ENCODE measurements around the gene RIN2. TPM values are rescaled to one million over a fixed set of nuclear protein-coding genes. Genes with fewer than 3 reads are reported as not detected.
A peak's percentile ranks its signal among the peaks of the same experiment; 100 is the strongest.

RIN2 gene, protein sequence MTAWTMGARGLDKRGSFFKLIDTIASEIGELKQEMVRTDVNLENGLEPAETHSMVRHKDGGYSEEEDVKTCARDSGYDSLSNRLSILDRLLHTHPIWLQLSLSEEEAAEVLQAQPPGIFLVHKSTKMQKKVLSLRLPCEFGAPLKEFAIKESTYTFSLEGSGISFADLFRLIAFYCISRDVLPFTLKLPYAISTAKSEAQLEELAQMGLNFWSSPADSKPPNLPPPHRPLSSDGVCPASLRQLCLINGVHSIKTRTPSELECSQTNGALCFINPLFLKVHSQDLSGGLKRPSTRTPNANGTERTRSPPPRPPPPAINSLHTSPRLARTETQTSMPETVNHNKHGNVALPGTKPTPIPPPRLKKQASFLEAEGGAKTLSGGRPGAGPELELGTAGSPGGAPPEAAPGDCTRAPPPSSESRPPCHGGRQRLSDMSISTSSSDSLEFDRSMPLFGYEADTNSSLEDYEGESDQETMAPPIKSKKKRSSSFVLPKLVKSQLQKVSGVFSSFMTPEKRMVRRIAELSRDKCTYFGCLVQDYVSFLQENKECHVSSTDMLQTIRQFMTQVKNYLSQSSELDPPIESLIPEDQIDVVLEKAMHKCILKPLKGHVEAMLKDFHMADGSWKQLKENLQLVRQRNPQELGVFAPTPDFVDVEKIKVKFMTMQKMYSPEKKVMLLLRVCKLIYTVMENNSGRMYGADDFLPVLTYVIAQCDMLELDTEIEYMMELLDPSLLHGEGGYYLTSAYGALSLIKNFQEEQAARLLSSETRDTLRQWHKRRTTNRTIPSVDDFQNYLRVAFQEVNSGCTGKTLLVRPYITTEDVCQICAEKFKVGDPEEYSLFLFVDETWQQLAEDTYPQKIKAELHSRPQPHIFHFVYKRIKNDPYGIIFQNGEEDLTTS
- 0.46 and 0.75 TPM in 2 replicates for total RNA-seq

DNA sequence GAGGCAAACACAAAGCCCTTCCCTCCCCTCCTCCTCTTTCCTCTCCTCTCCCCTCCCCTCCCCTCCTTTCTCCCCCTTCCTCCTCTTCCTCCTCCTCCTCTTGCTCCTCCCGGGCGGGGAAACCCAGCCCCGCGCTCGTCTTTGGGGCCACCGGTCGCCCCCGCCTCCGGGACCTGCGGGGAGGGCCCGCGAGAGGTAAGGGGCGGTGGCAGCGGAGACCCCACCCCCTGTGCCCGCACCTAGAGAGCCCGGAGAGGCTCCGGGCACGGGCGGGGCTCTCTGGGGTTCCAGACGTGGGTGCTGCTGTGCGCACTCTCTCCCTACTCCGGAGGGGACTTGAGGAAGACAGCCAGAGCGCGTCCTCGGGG is at the start of gene RIN2:
Gene RIN2 (plus strand): TSS at position 126 of the 368 bp plus-strand sequence. CDS start 131,344 bp downstream, outside the sequence.
- Mint-ChIP-seq H3K4me3 (peak within 1 kb of the TSS; percentile 83), H3K27ac (no peak within 1 kb of the TSS), H3K36me3 (ENCODE audit: low read depth) (no peaks in the 10 kb centered on the region), H3K9me3 (no peaks in the 10 kb centered on the region), H3K4me1 (peaks cover 13% of the 10 kb centered on the region), H3K27me3 (peaks cover 38% of the 10 kb centered on the region)
- ATAC-seq (ENCODE audit: low read depth) (peak; percentile 62), DNase-seq (peak; percentile 20)
- POLR2A ChIA-PET: no interaction called here
- CTCF ChIA-PET: interaction anchor here (1.2 kb wide), 1 partner anchor 65 kb away, joined by 3 read pairs; no protein-coding TSS in a partner anchor
- intact Hi-C loops (cut with micrococcal nuclease): loop anchor here (2.0 to 5.0 kb wide), 2 partner anchors 51 to 65 kb away; no protein-coding TSS in a partner anchor
- TF ChIP-seq, protein P1, sequence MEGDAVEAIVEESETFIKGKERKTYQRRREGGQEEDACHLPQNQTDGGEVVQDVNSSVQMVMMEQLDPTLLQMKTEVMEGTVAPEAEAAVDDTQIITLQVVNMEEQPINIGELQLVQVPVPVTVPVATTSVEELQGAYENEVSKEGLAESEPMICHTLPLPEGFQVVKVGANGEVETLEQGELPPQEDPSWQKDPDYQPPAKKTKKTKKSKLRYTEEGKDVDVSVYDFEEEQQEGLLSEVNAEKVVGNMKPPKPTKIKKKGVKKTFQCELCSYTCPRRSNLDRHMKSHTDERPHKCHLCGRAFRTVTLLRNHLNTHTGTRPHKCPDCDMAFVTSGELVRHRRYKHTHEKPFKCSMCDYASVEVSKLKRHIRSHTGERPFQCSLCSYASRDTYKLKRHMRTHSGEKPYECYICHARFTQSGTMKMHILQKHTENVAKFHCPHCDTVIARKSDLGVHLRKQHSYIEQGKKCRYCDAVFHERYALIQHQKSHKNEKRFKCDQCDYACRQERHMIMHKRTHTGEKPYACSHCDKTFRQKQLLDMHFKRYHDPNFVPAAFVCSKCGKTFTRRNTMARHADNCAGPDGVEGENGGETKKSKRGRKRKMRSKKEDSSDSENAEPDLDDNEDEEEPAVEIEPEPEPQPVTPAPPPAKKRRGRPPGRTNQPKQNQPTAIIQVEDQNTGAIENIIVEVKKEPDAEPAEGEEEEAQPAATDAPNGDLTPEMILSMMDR (IDR thresholded peaks at IDR 0.05): no peak

DNA sequence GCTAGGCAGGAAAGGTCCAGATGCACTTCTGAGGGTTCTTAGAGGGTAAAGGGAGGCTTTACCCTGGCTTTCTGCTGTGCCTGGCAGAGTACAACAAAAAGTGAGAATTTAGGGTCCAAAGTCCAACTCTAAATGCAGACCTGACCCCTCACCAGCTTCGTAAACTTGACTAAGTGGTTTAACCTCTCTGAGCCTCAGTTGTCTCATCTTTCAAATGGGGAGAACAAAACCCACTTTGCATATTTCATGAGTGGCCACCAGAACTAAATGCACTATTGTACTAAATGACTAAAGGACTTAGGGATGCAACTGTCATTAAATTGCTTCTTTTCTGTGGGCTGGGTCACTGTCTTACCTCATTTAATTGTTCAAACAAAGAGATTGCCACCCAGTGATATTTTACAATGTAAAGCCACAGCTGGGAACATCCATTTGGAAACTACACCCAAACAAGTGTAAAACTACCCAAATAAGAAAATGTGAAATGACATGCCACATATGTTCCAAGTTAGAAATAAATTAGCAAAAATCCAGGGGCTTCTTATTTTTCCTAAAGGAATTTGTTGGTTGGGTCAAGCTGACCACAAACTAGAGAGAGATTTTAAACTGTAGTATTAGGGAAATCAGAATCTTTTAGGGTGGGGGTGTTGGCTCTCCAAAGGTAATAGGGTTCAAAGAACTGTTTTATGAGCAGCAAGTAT is 48.3 kb upstream of the RIN2 start:
- Mint-ChIP-seq H3K27me3 (no peaks in the 10 kb centered on the region), H3K4me1 (peaks cover 2% of the 10 kb centered on the region), H3K27ac (no peak overlapping the region), H3K9me3 (no peaks in the 10 kb centered on the region), H3K36me3 (ENCODE audit: low read depth) (no peaks in the 10 kb centered on the region), H3K4me3 (no peak overlapping the region)
- ChIA-PET CTCF (no interaction called here), POLR2A (no interaction called here)
- DNase-seq: no peak
- intact Hi-C loops (cut with micrococcal nuclease): loop anchor here (5.0 to 10.0 kb wide), 6 partner anchors 48 to 1745 kb away; partner anchors contain the start of genes MGME1, NAA20, RIN2 and SNX5
- TF ChIP-seq, protein P1 (IDR thresholded peaks at IDR 0.05): no peak
- ATAC-seq (ENCODE audit: low read depth): no peak

DNA sequence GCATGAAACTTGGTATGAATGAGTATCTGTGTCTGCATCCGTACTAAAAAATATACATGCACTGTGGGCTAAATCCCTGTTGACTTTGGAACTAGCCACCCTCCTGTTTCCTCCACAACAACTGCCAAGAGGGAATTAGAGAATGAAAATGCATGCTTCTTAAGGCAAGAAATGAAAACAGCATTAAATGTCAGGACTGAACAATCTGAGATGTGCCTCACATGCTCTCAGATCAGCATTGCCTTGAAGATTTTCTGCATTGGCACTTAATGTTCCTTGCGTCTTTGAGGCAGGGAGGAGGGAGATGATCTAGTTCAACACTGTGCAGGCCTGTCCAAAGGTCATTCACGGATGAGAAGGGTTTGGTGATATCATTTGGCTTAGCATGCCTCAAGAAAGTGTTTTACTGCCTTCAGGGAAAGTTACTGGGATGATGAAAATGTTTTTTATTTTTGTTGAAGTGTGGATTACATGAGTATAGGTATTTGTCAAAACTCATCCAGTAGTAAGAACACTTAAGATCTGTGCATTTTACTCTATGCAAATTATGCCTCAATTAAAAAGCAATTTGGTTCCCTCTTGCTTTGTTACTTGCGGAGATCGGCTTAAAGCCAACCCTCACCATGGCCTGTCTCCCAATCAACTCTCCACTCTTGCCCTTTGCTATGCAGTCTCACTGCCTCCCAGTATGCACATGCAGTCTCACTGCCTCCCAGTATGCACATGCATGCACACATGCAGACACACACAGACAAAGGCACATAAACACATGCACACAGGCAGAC is 47.5 kb upstream of the RIN2 start:
- Mint-ChIP-seq H3K36me3 (ENCODE audit: low read depth) (no peaks in the 10 kb centered on the region), H3K4me3 (no peak overlapping the region), H3K4me1 (no peaks in the 10 kb centered on the region), H3K27ac (no peak overlapping the region), H3K9me3 (peaks cover under 1% of the 10 kb centered on the region), H3K27me3 (no peaks in the 10 kb centered on the region)
- ChIA-PET POLR2A (no interaction called here), CTCF (no interaction called here)
- TF ChIP-seq, protein P1 (IDR thresholded peaks at IDR 0.05): no peak
- ATAC-seq (ENCODE audit: low read depth): no peak
- DNase-seq: no peak
- intact Hi-C loops (cut with micrococcal nuclease): no loop called here

DNA sequence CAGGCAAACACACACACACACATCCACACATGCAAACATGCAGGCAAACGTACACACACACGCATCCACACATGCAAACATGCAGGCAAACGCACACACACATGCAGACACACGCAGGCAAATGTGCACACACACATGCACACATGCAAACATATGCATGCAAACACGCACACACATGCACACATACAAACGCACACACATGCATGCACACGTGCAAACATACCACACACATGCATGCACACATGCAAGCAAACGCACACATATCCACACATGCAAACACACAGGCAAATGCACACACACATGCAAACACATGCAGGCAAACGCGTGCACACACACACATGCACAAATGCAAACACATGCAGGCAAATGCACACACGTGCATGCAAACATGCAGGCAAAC is 46.9 kb upstream of the RIN2 start:
- intact Hi-C loops (cut with micrococcal nuclease): no loop called here
- Mint-ChIP-seq H3K9me3 (peaks cover 2% of the 10 kb centered on the region), H3K27me3 (no peaks in the 10 kb centered on the region), H3K4me3 (no peak overlapping the region), H3K4me1 (no peaks in the 10 kb centered on the region), H3K36me3 (ENCODE audit: low read depth) (no peaks in the 10 kb centered on the region), H3K27ac (no peak overlapping the region)
- TF ChIP-seq, protein P1 (IDR thresholded peaks at IDR 0.05): no peak
- CTCF ChIA-PET: no interaction called here
- POLR2A ChIA-PET: no interaction called here
- DNase-seq: no peak
- no peak for ATAC-seq (ENCODE audit: low read depth)

Measured in activated B cell treated with CpG ODN at 0.5 μM for 24 hours (primary cell).